Medulla oblongata (tissue), 1 donor: Measurements from ENCODE around the gene BCOR.

Experiments used
- DNase-seq: peaks from one replicate; pipeline ENCODE4 v3.0.0-alpha.2; 2015; ENCODE audit errors: extremely low spot score

The BCOR gene

DNA sequence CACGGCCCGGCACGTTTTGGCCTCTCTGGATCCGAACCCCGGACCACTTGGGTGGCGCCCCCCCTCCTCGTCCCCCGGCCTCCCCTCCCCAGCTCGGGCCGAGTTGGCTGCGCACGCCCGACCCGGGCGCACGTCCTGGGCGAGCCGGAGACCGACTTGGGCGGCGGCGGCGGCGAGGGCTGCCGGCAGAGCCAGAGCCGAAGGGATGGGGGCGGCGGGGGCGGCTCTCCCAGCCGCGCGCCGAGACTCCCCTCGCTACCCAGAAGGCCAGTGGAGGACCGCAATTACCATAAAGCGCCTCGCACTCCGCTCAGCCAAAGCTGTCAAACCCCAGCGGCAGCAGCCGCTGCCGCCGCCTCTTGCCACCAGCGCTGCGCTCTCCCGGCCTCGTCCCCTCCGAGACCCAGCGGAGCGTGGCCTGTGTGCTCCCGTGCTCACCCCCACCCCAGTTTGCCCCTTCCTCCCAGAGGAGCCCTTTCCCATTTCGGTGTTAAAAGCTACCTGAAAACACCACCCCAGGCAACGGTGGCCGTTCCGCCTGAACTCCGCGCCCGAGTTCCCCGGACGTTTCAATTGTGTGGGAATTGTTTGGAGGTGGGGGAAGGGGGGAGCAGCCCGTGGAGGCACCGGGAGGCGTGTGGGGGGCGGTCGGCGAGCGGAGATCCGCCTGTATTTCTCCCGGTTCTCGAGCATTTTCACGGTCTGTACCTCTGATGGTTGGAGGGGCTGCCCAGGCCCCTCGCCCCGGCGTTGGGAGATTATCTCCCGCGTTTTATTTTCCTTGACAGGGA, 701 bp upstream of the BCOR start:
- no peak for DNase-seq

DNA sequence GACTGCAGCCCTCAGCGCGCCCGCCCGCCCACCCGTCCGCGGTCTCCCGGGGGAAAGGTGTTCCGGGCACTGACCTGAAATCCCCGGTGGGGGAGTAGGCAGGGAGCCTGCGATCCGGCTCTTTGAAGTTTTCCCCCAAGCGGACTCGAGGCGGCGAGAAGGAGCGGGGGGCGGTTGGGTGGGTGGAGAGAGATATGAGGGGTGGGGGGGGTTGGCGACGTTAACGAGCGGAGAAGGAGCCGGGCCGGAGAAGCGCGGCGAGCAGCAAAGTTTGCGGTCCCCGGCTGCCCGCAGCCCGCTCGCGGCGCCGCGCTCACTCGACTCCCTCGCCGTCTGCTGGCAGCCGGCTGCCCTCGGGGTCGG, 636 bp downstream of the BCOR start:
- DNase-seq: no peak

DNA sequence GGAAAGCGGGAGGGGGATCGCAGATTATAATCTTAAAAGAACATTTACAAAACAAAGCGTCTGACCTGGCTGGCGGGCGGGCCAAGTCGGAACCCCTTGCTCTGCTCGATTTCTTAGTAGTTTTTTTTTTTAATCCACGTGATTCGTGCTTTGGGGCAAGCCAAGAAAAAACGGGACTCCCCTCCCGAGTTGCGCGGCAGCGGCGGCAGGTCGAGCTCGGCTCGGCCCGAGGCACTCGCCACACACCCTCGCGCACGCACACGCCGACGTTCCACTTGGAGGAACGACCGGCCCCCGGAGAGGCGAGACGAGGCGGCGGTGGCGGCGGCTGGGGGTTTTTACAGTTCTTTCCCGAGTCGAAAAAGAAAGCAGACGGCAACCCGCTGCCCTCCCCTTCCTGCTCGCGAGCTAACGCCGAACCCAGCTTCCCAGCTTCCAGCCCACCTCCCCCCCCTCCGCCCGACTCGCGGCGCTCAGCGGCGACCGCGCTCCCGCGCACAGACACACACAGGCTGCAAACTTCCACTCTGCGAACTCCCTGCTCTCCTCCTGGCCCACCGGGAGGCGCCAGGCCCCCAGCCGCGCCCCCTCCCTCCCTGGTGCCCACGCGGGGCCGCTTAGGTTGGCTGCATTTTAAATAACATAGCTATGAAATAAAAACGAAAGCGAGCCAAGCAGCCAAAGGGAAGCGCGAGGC, 1.2 kb downstream of the BCOR start:
- no peak for DNase-seq

DNA sequence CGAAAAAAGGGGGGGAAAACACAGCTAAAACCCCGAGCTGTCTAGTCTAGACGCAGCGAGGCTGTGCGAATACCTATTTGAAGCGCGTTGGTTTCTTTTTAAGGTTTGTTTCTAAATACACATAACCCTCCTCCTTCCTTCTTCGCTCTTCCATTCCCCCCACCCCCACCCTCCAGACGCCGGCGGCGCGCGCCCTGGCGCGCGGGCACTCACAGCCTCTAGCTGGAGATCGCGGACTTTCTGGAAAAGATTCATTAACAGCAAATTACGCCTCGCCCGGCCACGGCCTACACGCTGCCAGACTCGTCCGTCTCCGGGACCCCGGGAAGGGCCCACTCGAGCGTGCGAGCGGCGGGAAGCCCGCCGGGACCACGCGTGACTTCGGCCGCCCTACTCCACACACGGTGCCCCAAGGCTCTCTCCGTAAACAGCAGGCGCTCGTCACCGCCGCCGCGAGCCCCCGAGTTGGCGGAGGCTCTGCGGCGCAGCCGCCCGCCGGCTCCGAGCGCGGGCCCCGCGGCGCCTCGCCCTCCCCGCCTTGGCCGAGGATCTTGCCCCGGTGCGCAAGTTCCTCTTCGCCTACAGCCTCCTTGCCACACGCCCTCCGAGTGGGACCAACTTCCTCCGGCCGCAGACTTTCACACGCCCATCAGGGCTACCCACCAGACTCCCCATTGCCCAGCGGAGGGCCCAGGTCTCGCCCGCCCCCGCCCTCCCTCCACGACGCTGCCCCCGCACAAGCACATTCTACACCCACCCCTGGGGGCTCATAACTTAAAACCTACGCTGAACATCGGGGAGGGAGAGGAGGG, 2.0 kb downstream of the BCOR start:
- no peak for DNase-seq

DNA sequence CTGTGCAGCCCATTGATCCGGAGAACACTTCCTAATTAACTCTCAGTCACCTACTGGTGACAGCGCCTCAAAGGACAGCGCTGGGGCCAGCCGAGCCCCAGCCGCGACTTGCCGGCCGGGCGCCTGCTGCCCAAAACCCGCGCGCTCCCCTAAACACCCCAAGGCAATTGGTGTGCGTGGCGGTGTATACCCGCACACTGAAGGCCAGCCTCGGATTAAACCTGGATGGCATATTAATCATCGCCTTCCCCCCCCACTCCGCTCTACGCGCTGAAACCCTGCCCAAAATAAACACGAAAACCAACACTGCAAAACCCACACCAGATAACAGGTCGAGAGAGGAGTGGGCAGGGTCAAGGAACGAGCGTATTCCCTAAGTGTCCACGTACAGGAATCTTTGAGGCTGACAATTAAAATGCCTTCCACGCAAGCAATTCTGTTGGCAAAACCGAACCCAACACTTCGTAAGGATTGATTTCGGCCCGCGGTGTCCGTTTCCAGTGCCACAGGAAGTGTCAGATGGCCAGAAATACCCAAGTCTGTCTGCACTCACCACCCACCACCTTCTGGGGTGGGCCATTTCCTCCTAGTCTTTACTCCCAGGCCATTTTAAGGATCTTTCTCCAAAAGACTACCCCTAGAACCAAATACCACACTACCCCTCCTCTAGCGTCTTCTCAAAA, 2.7 kb downstream of the BCOR start:
- DNase-seq: peak; percentile 37

DNA sequence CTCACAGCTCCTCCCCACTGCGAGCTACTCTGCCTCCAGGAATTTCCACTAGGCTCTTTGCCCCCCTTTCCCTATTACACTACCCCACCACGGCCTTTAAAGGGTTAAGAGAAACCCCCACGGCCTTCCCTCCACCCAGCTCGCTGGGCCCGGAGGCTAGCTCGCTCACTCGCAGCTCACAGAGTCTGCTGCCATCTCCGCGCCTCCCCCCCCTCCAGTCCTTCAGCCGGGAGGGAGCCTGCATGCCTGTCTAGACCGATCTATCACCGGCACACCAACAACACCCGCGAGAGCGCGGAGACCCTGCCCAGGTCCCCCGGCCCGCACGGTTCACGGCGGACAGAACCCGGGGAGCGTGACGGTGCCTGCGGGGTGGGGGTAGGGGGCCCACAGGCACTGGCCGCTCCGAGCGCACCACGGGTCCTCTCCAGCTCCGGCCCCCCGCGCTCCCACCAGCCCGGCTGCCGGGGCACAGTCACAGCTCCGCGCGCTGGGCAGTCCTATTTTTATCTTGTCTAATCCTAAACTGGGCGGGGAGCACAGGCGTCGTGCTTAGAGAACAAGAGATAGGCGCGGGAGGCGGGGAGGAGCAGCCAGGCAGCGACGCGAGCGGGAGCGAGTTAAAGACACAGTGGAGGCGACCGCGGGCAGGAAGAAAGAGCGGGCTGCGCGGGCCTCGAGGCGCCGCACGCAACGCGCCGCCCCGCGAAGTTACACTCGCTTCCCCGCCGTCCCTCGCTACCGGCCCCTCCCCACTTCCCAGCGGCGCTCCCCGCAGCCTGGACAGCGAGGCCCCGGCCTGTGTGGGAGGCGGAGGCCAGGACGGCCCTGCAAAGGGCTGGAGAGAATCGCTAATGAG, 3.5 kb downstream of the BCOR start:
- no peak for DNase-seq

DNA sequence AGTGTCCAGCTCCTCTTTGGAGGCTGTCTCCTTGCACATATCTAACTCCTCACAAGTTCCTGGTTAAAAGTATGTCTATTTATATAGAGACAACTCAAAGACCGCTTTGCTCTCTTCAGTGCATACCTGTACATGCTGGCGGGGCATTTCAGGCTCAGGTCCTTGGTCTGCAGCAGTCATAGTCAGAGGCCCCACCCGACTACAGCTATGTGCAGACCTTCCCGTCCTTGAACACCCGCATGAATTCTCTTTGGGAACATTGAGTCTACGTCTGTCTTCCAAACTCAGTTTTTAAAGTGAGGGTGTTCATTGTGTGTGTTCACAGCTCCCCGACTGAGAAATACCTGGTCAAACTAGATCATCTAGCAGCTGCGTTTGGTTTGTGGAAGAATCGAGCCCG, 4.2 kb downstream of the BCOR start:
- no peak for DNase-seq

DNA sequence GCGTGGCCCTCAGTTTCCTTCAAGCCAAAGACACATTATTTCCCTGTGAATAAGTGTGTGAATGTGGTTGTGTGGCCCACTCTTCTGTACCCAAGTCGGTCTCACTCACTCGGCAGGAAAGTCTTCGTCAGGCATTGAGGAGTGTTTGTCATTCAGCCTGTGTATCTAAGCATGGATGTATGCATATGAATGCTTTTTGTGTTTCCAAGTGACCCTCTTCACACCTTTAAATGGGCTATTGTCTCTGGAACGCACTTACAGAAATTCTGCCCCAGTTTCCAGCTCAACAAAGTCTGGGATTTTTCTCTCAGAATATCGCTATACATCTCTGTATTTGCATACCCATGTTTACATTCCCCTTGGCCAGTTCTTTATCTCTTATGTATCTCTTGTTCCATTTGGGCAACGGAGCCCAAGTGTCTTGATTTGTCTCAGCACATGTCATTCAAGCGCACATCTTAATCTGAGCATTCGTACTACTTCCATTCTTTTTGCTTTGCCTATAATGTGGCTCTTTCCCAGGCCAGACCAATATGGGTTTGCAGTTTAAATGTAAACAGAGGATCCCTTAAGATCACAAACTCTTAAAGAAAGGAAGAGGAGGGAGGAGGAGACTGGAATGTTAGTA, 4.8 kb downstream of the BCOR start:
- no peak for DNase-seq

DNA sequence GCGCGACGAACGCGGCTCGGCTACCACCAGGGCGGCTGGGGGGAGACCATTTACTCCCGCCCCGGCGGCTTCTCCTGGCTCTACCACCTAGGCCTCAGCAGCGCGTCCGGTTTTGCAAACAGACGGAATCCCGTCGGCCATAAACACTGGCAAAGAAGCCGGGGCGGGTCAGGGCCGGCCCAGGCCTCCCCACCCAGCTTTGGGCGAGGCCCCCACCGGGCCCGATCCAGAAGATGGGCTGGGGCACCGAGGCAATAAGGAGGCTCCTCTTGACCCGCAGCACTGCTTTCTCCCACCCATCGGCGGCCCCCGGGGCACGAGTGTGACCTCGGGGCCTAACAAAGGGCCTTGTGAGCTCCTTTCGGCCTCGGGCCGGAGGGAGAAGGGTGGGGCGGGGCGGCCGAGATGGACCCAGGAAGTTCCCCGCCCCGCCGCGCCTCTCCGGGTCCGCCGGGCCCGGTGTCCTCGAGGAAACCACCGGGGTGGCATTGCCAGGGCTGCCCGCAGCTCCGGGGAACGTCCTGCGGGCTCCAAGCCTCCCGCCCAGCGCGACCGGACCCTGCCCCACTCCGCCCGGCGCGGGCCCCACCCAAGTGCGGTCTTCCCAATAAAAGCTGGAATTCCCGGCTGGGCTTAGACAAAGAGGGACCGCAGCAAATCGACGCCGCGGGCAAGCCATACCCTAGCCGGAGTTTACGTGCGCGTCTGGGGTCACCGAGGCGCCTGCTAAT, 5.9 kb downstream of the BCOR start:
- DNase-seq: no peak

DNA sequence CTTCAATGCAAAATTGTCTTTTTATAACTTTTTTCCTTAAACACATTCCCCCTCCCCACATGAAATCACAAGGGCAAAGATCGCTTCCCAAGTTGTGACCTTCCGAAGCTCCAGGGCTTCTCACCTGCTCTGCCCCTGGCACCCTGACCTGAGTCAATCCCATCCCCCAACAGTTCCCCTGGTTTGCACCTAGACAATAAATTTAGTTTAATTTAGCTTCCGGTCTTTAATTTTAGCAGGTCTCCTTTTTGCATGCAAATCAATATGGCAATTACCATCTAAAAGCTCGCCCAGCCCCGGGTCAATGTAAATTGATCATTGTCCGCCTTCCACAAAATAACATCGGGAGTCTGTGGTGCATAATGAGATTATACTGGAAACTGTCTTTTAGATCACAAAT, 6.8 kb downstream of the BCOR start:
- no peak for DNase-seq

DNA sequence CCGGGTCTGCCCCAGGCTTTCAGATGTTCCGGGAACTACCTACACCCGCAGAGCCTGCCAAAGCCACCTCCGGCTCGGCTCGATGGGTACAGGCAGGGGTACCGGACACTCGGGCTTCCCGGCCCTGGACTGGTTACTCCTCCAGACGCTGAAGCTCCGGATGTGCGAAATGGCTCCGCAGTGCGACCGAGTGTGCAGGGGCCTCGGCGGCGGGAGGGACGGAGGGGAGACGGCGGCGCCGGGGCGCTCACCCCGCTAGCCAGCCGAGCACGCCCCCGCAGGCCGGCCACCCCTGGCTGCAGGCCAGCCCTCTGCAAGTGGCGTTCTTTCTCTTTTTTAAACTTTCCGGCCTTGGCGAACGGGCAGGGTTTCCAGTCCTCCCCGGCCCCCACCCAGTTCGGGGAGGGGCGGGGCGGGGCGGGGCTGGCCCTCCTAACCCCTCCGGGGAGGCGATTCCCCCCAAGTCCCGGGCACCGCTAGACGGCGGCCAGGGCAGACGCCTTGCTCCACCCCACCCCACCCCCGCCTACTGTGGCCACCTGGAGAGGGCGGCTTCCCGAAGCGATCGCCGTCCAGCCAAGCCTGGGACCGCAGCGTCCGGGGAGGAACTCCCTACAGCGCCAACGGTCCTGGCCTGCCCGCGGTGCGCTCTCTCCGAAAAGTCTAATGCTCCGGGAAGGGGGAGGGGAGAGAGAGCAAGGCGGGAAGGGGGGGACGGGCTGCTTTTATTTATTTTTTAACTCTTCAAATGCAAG, 7.5 kb downstream of the BCOR start:
- DNase-seq: no peak

DNA sequence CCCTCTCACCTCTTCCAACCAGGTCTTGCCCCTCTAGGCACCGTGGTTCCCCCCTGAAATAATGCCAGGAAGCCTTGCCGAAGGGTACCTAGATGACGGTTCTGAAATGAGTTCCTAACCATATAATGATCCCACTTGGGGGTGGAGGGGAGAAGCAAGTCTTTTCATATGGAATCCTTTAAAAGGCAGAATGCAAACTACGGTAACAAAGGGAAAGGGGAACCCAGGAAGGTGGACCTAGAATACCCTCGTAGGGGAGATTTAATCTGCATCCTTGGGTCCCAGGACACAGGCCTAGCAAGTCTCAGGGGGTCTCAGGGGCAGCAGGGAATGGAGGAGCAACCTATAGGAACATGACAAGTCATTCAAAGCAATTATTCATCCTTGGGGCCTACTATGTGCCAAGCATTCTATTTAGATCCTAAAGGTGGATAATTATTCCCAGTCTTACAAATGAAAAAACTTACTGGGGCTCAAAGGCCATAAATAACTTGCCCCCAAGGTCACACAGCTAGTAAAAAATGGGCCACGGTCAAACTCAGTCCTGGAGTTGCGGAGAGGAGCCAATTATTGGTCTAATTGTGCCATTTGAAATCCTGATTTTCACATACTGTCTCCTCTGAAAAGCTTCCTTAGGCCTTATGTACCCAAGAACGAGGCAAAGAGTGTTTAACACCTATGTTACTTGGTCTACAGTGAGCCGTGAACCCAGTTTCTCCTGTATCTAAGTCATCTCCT, 8.8 kb downstream of the BCOR start:
- no peak for DNase-seq

DNA sequence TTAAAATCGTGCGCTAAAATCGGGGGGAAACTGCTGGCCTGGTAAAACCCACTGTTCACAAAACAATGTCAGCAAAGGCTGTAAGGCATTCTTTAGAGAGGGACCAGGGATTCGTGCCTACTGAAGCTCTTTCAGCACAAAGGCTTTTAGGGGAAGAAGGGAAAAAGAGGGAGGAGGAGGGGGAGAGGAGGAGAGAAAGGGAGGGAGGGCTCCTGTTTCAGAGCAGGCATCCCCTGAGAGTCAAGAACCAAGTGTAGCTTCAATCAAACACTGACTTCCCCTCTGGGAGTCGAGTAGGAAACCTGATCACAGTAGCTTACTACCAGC, 9.5 kb downstream of the BCOR start:
- DNase-seq: no peak

DNA sequence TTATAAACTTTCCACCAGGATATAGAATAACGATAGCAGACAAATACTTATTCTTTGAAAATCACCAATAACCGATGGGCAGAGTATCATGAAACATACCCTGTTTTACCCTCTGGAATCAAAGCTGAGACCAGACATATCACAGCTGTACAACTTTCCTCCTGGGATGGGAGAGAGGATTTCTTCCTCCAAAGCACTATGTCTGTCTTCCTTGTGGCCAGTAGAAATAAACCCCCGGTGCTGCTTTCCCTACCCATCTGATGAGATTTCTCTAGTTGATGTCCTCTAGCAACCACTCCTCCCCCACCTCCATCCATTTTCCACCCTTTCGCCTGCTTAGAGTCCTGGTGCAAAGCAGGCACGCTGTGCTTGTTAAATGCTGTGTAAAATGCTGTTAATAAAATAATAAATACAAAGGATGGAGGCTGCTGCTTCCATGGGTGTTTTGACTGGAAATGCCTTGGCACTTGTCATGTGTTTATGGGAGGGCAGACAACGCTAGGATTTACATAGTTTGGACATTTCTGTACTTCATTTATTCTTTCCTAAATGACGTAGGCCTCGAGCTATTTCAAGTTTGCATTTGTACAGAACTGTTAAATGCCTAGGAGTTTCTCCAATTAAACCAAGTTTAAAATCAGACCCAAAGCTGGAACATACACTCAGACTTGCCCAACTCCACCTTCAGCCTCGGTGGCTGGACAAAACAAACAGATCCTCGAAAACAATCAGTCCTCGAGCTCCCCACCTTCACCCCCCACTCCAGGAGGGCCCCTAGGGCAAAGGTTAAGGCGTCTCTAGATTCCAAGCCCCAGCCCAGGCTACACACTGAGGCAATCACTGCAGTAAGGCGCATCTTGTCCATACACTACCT, 10.1 kb downstream of the BCOR start:
- DNase-seq: no peak

DNA sequence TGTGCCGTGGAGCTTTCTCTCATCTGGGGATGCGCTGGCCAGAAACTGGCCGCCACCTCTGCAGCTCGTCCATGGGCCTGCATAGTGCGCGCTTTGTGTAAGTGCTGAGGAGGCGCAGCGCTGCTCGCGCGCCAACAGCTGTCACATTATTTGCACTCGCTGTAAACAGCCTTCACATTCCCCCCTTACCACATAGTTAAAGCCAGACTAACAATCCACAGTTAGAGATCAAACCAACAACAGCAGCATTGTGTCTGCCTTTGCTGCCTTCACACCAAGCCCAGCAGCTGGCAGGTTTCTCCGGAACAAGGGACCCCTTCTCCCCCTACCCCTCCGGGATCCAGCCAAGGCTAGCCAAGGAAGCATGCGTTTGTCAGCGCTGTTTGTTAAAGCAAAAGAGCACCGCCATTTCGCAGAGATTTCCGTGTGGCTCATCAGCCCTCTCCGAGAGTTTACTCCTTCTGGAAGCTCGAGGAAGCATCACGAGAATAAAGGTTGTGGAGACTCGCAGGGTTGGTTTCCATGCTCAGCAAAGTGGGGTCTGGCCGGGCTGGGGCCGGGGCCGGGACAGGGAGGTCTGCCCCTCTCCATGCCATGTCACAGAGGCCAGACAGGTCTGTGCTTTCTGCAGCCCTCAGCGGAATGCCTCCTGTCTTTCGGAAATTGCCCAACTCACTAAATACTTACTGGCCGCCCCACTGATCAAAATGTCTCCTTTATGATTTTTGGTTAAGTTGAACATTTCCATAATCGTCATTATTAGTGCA, 11.0 kb downstream of the BCOR start:
- DNase-seq: peak; percentile 78

DNA sequence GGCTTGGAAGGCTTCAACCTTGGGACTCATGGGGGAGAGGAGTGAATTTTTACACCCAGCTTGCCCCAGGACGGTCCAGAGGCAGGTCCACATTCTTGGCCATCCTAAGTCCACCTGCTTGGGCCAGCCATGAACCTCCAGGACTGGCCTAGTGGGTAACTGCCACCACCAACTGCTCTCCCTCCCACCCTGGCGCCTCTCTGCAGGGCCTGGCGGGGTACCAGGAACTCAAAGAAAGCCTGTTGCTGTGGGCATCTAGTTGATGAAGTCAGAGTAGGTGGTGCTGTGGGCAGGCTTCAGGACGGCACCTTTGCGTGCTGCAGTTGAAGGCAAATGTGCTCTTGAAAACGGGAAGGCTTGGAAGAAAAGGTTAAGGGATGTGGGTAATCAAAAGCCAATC, 12.0 kb downstream of the BCOR start:
- DNase-seq: no peak

DNA sequence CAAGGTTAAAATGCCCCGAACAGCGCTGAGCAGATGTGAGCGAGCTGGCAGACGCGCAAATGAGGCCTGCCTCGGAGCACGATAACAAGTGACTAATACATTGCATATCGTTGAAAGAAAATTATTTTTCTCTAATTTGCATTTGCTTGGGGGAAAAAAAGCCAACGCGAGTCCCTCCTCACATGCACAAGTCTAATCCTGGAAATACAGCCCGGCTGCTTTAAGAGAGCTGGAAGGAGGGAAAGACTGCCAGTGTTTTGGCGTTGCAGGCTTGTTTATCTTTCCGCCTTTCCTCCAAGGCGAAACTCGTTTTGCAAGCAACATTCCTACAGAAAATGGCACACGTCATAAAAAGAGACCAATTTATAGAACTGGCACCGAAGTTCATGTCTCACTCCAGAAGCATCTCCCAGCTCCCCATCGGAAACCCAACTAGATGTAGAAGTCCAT, 12.6 kb downstream of the BCOR start:
- no peak for DNase-seq
